Neural crest cell (in vitro differentiated cells): ENCODE measurements around the gene CAPNS1. TPM values are rescaled to one million over a fixed set of nuclear protein-coding genes. Genes with fewer than 3 reads are reported as not detected.

ENCODE experiments used
- DNase-seq: peaks from one replicate; pipeline ENCODE4 v3.0.0; 2021; ENCODE audit warnings: low read depth, mixed read lengths, low spot score
- H3K27ac Mint-ChIP-seq: one replicate; pipeline ENCODE4 v1.8.0; 2021; ENCODE audit warnings: mild to moderate bottlenecking, mixed read lengths; ENCODE audit not compliant: unreplicated experiment
- H3K27me3 Mint-ChIP-seq: 2 replicates; pipeline ENCODE4 v1.8.0; 2021; ENCODE audit warnings: low read depth, mild to moderate bottlenecking, mixed read lengths
- H3K36me3 Mint-ChIP-seq: 2 replicates; pipeline ENCODE4 v1.8.0; 2021; ENCODE audit warnings: low read depth, mild to moderate bottlenecking, mixed read lengths
- H3K4me1 Mint-ChIP-seq: 2 replicates; pipeline ENCODE4 v1.8.0; 2021; ENCODE audit warnings: mixed read lengths
- H3K4me3 Mint-ChIP-seq: one replicate; pipeline ENCODE4 v1.8.0; 2021; ENCODE audit warnings: mild to moderate bottlenecking, mixed read lengths
- H3K9me3 Mint-ChIP-seq: 2 replicates; pipeline ENCODE4 v1.8.0; 2021; ENCODE audit warnings: mixed read lengths
- CTCF ChIP-seq: fragments of 200-600 bp; sonication (generic); conservative IDR thresholded peaks from 2 replicates; pipeline ENCODE4 v1.5.0; 2021; ENCODE audit warnings: antibody characterized with exemption, mild to moderate bottlenecking
- total RNA-seq: library from RNA; stranded (reverse); gene quantifications from 2 replicates; pipeline ENCODE4 v1.2.1, GENCODE V29; 2021

The CAPNS1 gene
- total RNA-seq, 1 donor from 2014 or later = 321 TPM

- H3K4me1 Mint-ChIP-seq = no peaks in the 10 kb centered on the region
- no peak for DNase-seq
- TF ChIP-seq CTCF = no peak
- H3K36me3 Mint-ChIP-seq = peaks cover 11% of the 10 kb centered on the region
- no peaks in the 10 kb centered on the region for H3K27me3 Mint-ChIP-seq
- no peaks in the 10 kb centered on the region for H3K9me3 Mint-ChIP-seq
- peak overlapping the region; percentile 61 for H3K4me3 Mint-ChIP-seq
- peak overlapping the region; percentile 57 for H3K27ac Mint-ChIP-seq
Measured at GRCh38 chr19:36149673-36150406, 10.0 kb downstream of the CAPNS1 start.

- TF ChIP-seq CTCF = no peak
- no peak overlapping the region for H3K27ac Mint-ChIP-seq
- DNase-seq = no peak
- H3K9me3 Mint-ChIP-seq = no peaks in the 10 kb centered on the region
- H3K36me3 Mint-ChIP-seq = peaks cover 10% of the 10 kb centered on the region
- H3K4me1 Mint-ChIP-seq = peaks cover 4% of the 10 kb centered on the region
- no peaks in the 10 kb centered on the region for H3K27me3 Mint-ChIP-seq
- H3K4me3 Mint-ChIP-seq = no peak overlapping the region
Measured at GRCh38 chr19:36150586-36150985, 10.7 kb downstream of the CAPNS1 start.

GRCh38 chr19:36151144-36152018, 11.5 kb downstream of the CAPNS1 start:
- Mint-ChIP-seq H3K36me3 (peaks cover 7% of the 10 kb centered on the region), H3K27me3 (no peaks in the 10 kb centered on the region), H3K4me1 (peaks cover 10% of the 10 kb centered on the region), H3K9me3 (no peaks in the 10 kb centered on the region), H3K4me3 (no peak overlapping the region), H3K27ac (no peak overlapping the region)
- TF ChIP-seq CTCF = no peak
- no peak for DNase-seq

- Mint-ChIP-seq H3K4me1 (peaks cover 14% of the 10 kb centered on the region), H3K36me3 (peaks cover 3% of the 10 kb centered on the region), H3K27me3 (no peaks in the 10 kb centered on the region), H3K4me3 (no peak overlapping the region), H3K9me3 (no peaks in the 10 kb centered on the region), H3K27ac (no peak overlapping the region)
- no peak for DNase-seq
- TF ChIP-seq CTCF = no peak
Measured at GRCh38 chr19:36152019-36152351, 12.1 kb downstream of the CAPNS1 start.

GRCh38 chr19:36152352-36153091, 12.7 kb downstream of the CAPNS1 start, which contains the start of gene COX7A1:
TSS of gene COX7A1 (minus strand) at chr19:36152447. CDS start at chr19:36152407, 40 bp downstream.
- no peak for TF ChIP-seq CTCF
- H3K27me3 Mint-ChIP-seq = no peaks in the 10 kb centered on the region
- H3K9me3 Mint-ChIP-seq = no peaks in the 10 kb centered on the region
- H3K4me1 Mint-ChIP-seq = peaks cover 14% of the 10 kb centered on the region
- H3K27ac Mint-ChIP-seq = no peak within 1 kb of the TSS
- H3K4me3 Mint-ChIP-seq = no peak within 1 kb of the TSS
- no peaks in the 10 kb centered on the region for H3K36me3 Mint-ChIP-seq
- no peak for DNase-seq
